PC-3 (cell line): ENCODE results near the gene PLIN5. TPM values are rescaled to one million over a fixed set of nuclear protein-coding genes. Genes with fewer than 3 reads are reported as not detected.

Source experiments
- ATAC-seq: fragments of 200-7000 bp; cut with Tn5 transposase; 2 replicates; pipeline ENCODE4 v1.9.1; 2020; ENCODE audit warnings: mild to moderate bottlenecking, moderate library complexity
- BruUV-seq: library from RNA; stranded (reverse); fragments of 400-500 nt; replicated peaks from 2 replicates; lab custom pipeline; 2021; lab: Mats Ljungman, UMichigan
- CTCF ChIA-PET: fragments of 300-600 bp; sonication (Branson Sonifier 250); formaldehyde crosslinking; loops from one replicate; lab custom pipeline; 2022; ENCODE audit warnings: antibody characterized with exemption; lab: Charles Lee
- POLR2A ChIA-PET: fragments of 300-600 bp; sonication (Branson Sonifier 250); formaldehyde crosslinking; loops from one replicate; lab custom pipeline; 2022; ENCODE audit warnings: antibody characterized with exemption; ENCODE audit not compliant: unreplicated experiment; lab: Charles Lee
- DNase-seq: peaks from one replicate; pipeline ENCODE4 v3.0.0-alpha.2; 2015
- H2AFZ ChIP-seq: fragments of 300-600 bp; sonication (generic); 2 replicates; pipeline ENCODE4 v1.6.0; 2016; ENCODE audit warnings: antibody characterized with exemption, low read length
- H3F3A ChIP-seq: fragments of 300-600 bp; sonication (generic); one replicate; pipeline ENCODE4 v1.6.0; 2017; ENCODE audit warnings: antibody characterized with exemption, low read length, control low read depth, mild to moderate bottlenecking; ENCODE audit not compliant: unreplicated experiment
- H3K27ac ChIP-seq: fragments of 300-600 bp; sonication (generic); 2 replicates; pipeline ENCODE4 v1.5.1; 2016; ENCODE audit warnings: mild to moderate bottlenecking, low read length
- H3K27me3 ChIP-seq: fragments of 300-600 bp; sonication (generic); 2 replicates; pipeline ENCODE4 v1.6.1; 2016; ENCODE audit warnings: low read length, mixed read lengths
- H3K36me3 ChIP-seq: fragments of 300-600 bp; sonication (generic); 2 replicates; pipeline ENCODE4 v1.6.1; 2016; ENCODE audit warnings: low read depth, mixed run types, low read length, mixed read lengths
- H3K4me1 ChIP-seq: fragments of 300-600 bp; sonication (generic); 2 replicates; pipeline ENCODE4 v1.5.1; 2016; ENCODE audit warnings: low read length; ENCODE audit not compliant: insufficient read depth
- H3K4me2 ChIP-seq: fragments of 300-600 bp; sonication (generic); 2 replicates; pipeline ENCODE4 v1.6.0; 2016; ENCODE audit warnings: low read length
- H3K4me3 ChIP-seq: fragments of 300-600 bp; sonication (generic); 2 replicates; pipeline ENCODE4 v1.5.1; 2016; ENCODE audit warnings: mild to moderate bottlenecking, low read length, mixed read lengths
- H3K79me2 ChIP-seq: fragments of 300-600 bp; sonication (generic); 2 replicates; pipeline ENCODE4 v1.6.1; 2017; ENCODE audit warnings: low read length, mixed read lengths
- H3K9ac ChIP-seq: fragments of 300-600 bp; sonication (generic); 2 replicates; pipeline ENCODE4 v1.6.0; 2016; ENCODE audit warnings: mild to moderate bottlenecking, low read length
- H3K9me2 ChIP-seq: fragments of 300-600 bp; sonication (generic); replicated peaks from 2 replicates; pipeline ENCODE4 v1.6.1; 2016; ENCODE audit warnings: mixed run types, low read length, mixed read lengths
- H3K9me3 ChIP-seq: fragments of 300-600 bp; sonication (generic); 2 replicates; pipeline ENCODE4 v1.6.1; 2016; ENCODE audit warnings: low read length, mixed read lengths
- H4K20me1 ChIP-seq: fragments of 300-600 bp; sonication (generic); 2 replicates; pipeline ENCODE4 v1.6.1; 2016; ENCODE audit warnings: low read length, mixed read lengths
- CTCF ChIP-seq: fragments of 300-600 bp; sonication (generic); conservative IDR thresholded peaks from 2 replicates; pipeline ENCODE4 v1.5.1; 2017; ENCODE audit warnings: antibody characterized with exemption, low read depth, mild to moderate bottlenecking, low read length
- EZH2 ChIP-seq: fragments of 300-600 bp; sonication (generic); IDR thresholded peaks from one replicate; pipeline ENCODE4 v1.6.1; 2017; ENCODE audit warnings: antibody characterized with exemption, mild to moderate bottlenecking, low read length; ENCODE audit not compliant: unreplicated experiment
- EZH2phosphoT487 ChIP-seq: fragments of 300-600 bp; sonication (generic); IDR thresholded peaks from 2 replicates; pipeline ENCODE4 v1.6.1; 2018; ENCODE audit warnings: mild to moderate bottlenecking, antibody characterized with exemption, low read length, borderline replicate concordance
- intact Hi-C: fragments of 100-400 bp; cut with micrococcal nuclease; formaldehyde crosslinking; loops from 2 replicates; pipeline ENCODE4 v1.9.0; 2023
- total RNA-seq: library from RNA; depleted of rRNA; stranded (reverse); fragments of >200 nt; gene quantifications from 2 replicates; pipeline ENCODE4 v1.2.3, GENCODE V29; 2014

The PLIN5 gene
- total RNA-seq, 1 experiment from 2014 or later: 1.2 TPM

GRCh38 chr19:4492337-4493103 is 42.5 kb downstream of the PLIN5 start:
- H3K36me3 ChIP-seq: peaks cover 29% of the 10 kb centered on the region
- H3K4me1 ChIP-seq: no peaks in the 10 kb centered on the region
- POLR2A ChIA-PET: no interaction called here
- BruUV-seq: no TSS peak
- TF ChIP-seq EZH2 (no peak), CTCF (no peak), EZH2phosphoT487 (no peak)
- H3F3A ChIP-seq: no peaks in the 10 kb centered on the region
- no peaks in the 10 kb centered on the region for H3K79me2 ChIP-seq
- no peaks in the 10 kb centered on the region for H4K20me1 ChIP-seq
- H3K27ac ChIP-seq: no peak overlapping the region
- CTCF ChIA-PET: no interaction called here
- H3K9me2 ChIP-seq: no peaks in the 10 kb centered on the region
- no peak overlapping the region for H3K9ac ChIP-seq
- H3K4me3 ChIP-seq: no peak overlapping the region
- DNase-seq: no peak
- ATAC-seq: no peak
- no peaks in the 10 kb centered on the region for H3K9me3 ChIP-seq
- no peak overlapping the region for H2AFZ ChIP-seq
- no peaks in the 10 kb centered on the region for H3K27me3 ChIP-seq
- intact Hi-C loops: no loop called here
- H3K4me2 ChIP-seq: no peak overlapping the region

GRCh38 chr19:4491446-4491845 is 43.6 kb downstream of the PLIN5 start:
- DNase-seq: no peak
- Histone ChIP-seq H3K27ac (no peak overlapping the region), H4K20me1 (no peaks in the 10 kb centered on the region), H3K9ac (no peak overlapping the region), H3K27me3 (no peaks in the 10 kb centered on the region), H3K36me3 (peaks cover 29% of the 10 kb centered on the region), H3K9me2 (no peaks in the 10 kb centered on the region), H2AFZ (no peak overlapping the region), H3K4me1 (no peaks in the 10 kb centered on the region), H3K4me2 (no peak overlapping the region), H3K9me3 (no peaks in the 10 kb centered on the region), H3K79me2 (no peaks in the 10 kb centered on the region), H3F3A (no peaks in the 10 kb centered on the region), H3K4me3 (no peak overlapping the region)
- ATAC-seq: no peak
- TF ChIP-seq CTCF (no peak), EZH2 (no peak), EZH2phosphoT487 (no peak)
- ChIA-PET CTCF (no interaction called here), POLR2A (no interaction called here)
- BruUV-seq: no TSS peak
- intact Hi-C loops: no loop called here

- POLR2A ChIA-PET: interaction anchor here (0.6 kb wide), 1 partner anchor 19 kb away, joined by 3 read pairs; no protein-coding TSS in a partner anchor
Observed at GRCh38 chr19:4488496-4488895, 46.5 kb downstream of the PLIN5 start.

More at GRCh38 chr19:4488496-4488895, 46.5 kb downstream of the PLIN5 start:
- intact Hi-C loops: no loop called here
- TF ChIP-seq CTCF (no peak), EZH2 (no peak), EZH2phosphoT487 (no peak)
- Histone ChIP-seq H3K4me2 (no peak overlapping the region), H3K9ac (no peak overlapping the region), H3K79me2 (no peaks in the 10 kb centered on the region), H3K27me3 (no peaks in the 10 kb centered on the region), H3K9me3 (no peaks in the 10 kb centered on the region), H3K27ac (no peak overlapping the region), H3K36me3 (peaks cover 28% of the 10 kb centered on the region), H3K4me3 (no peak overlapping the region), H3K9me2 (no peaks in the 10 kb centered on the region), H3K4me1 (no peaks in the 10 kb centered on the region), H2AFZ (no peak overlapping the region), H3F3A (no peaks in the 10 kb centered on the region), H4K20me1 (no peaks in the 10 kb centered on the region)
- ATAC-seq (no peak), DNase-seq (no peak)
- BruUV-seq: no TSS peak
- CTCF ChIA-PET: no interaction called here
